GM23248 (cell line): ENCODE data around the gene MN1. TPM values are rescaled to one million over a fixed set of nuclear protein-coding genes. Genes with fewer than 3 reads are reported as not detected.

ENCODE experiments used
- DNase-seq: peaks from one replicate; pipeline ENCODE4 v3.0.0-alpha.2; 2015
- H2AFZ ChIP-seq: fragments of 200-600 bp; sonication (generic); 2 replicates; pipeline ENCODE4 v1.6.1; 2016; ENCODE audit warnings: antibody characterized with exemption
- H3F3A ChIP-seq: fragments of 200-600 bp; sonication (generic); 2 replicates; pipeline ENCODE4 v1.6.1; 2016; ENCODE audit warnings: mild to moderate bottlenecking, antibody characterized with exemption, mixed run types; ENCODE audit not compliant: insufficient read depth
- H3K27ac ChIP-seq: fragments of 200-600 bp; sonication (generic); 2 replicates; pipeline ENCODE4 v1.5.1; 2016; ENCODE audit warnings: mild to moderate bottlenecking
- H3K27me3 ChIP-seq: fragments of 200-600 bp; sonication (generic); replicated peaks from 2 replicates; pipeline ENCODE4 v1.6.1; 2016; ENCODE audit warnings: mild to moderate bottlenecking; ENCODE audit not compliant: insufficient read depth
- H3K36me3 ChIP-seq: fragments of 200-600 bp; sonication (generic); 2 replicates; pipeline ENCODE4 v1.6.1; 2016; ENCODE audit warnings: low read depth, mild to moderate bottlenecking
- H3K4me1 ChIP-seq: fragments of 200-600 bp; sonication (generic); 2 replicates; pipeline ENCODE4 v1.6.1; 2016; ENCODE audit warnings: mild to moderate bottlenecking; ENCODE audit not compliant: insufficient read depth
- H3K4me2 ChIP-seq: fragments of 200-600 bp; sonication (generic); one replicate; pipeline ENCODE4 v1.6.1; 2016; ENCODE audit warnings: mild to moderate bottlenecking; ENCODE audit not compliant: unreplicated experiment
- H3K4me3 ChIP-seq: fragments of 200-600 bp; sonication (generic); 2 replicates; pipeline ENCODE4 v1.5.1; 2016; ENCODE audit warnings: mild to moderate bottlenecking
- H3K79me2 ChIP-seq: fragments of 200-600 bp; sonication (generic); 2 replicates; pipeline ENCODE4 v1.6.1; 2016; ENCODE audit warnings: mild to moderate bottlenecking; ENCODE audit not compliant: insufficient read depth
- H3K9ac ChIP-seq: fragments of 200-600 bp; sonication (generic); 2 replicates; pipeline ENCODE4 v1.6.1; 2016; ENCODE audit warnings: mild to moderate bottlenecking
- H3K9me2 ChIP-seq: fragments of 200-600 bp; sonication (generic); 2 replicates; pipeline ENCODE4 v1.6.1; 2016; ENCODE audit warnings: mixed run types, mild to moderate bottlenecking, moderate library complexity; ENCODE audit not compliant: insufficient read depth
- H3K9me3 ChIP-seq: fragments of 200-600 bp; sonication (generic); one replicate; pipeline ENCODE4 v1.6.1; 2017; ENCODE audit warnings: low read depth
- H4K20me1 ChIP-seq: fragments of 200-600 bp; sonication (generic); 2 replicates; pipeline ENCODE4 v1.6.0; 2016; ENCODE audit not compliant: insufficient read depth
- EZH2 ChIP-seq: fragments of 200-600 bp; sonication (generic); IDR thresholded peaks from 2 replicates; pipeline ENCODE4 v1.6.1; 2018; ENCODE audit warnings: antibody characterized with exemption, mild to moderate bottlenecking; ENCODE audit not compliant: insufficient read depth, poor library complexity, severe bottlenecking
- EZH2phosphoT487 ChIP-seq: fragments of 200-600 bp; sonication (generic); IDR thresholded peaks from 2 replicates; pipeline ENCODE4 v1.6.1; 2018; ENCODE audit warnings: antibody characterized with exemption, moderate library complexity, mild to moderate bottlenecking, low read depth; ENCODE audit not compliant: insufficient read depth
- WGBS, 2 experiments: methylation state at CpG; one replicate each; pipeline ENCODE4 v1.1.6; 2015 to 2017; ENCODE audit warnings: low lambda C conversion rate in 2 of 2, low coverage in 1 of 2; ENCODE audit errors: missing lambda C conversion rate in 2 of 2; 5-methylcytosine and 5-hydroxymethylcytosine counted together
- in situ Hi-C: fragments of 300-500 bp; cut with MboI; formaldehyde crosslinking; loops from 2 replicates; pipeline ENCODE4 v1.15.0; 2020
- polyA plus RNA-seq: library from polyadenylated mRNA; unstranded; fragments of >200 nt; fragmentation: Nextera tagmentation; extraction: Ambion mirVana; gene quantifications from 2 replicates; pipeline ENCODE4 v1.2.1, GENCODE V29; 2016
- total RNA-seq: library from RNA; depleted of rRNA; stranded (reverse); fragments of >200 nt; shearing (Covaris generic); gene quantifications from 2 replicates; pipeline ENCODE4 v1.2.3, GENCODE V29; 2014

Gene MN1
- total and polyA plus RNA-seq, 2 experiments from 2014 or later, result 4.2 to 24.8 TPM

DNA sequence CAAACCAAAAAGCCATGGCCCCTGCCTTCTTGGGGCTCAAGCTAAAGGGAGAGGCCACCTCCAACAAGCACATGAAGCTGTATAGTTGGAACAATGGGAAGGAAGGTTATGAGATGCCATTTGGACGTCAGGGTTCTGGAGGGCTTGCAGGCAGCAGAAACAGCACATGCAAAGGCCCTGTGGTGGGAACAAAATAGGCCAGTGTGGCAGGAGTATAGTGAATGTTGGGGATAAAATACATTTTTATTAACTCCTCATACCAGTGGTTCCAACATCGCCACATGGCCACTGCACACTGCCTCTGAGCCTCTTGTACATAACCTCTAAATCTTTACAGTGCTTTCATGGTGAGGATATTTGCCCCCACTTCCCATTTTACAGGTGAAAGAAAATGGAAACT lies 32.2 kb upstream of the MN1 start:
- 98 to 100% methylated on average over 2 of the region's 2 CpGs for WGBS, 2 experiments

DNA sequence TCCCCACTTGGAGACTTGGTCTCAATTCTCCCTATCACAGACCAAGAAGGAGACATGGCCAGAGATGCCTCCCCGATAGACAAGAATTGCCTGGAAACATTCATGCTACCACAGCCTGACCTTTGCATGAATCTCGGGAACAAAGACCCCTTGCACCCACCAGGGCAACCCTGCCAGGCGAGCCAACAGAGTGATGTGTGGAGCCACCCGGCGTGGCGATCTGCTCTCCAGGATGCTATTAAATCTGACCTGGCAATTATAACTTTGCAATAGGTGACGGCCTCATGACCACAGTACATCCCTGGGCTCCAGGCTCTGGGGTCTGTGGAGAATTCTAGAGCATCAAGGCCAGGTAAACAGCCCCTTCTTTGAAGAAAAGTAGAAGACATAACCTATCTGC lies 31.1 kb upstream of the MN1 start:
- peaks cover 5% of the 10 kb centered on the region; the same call in 1 of the 2 replicates for H3F3A ChIP-seq
- no peaks in the 10 kb centered on the region for H4K20me1 ChIP-seq
- H3K36me3 ChIP-seq, result no peaks in the 10 kb centered on the region
- 91 to 93% methylated on average over 6 of the region's 7 CpGs for WGBS, 2 experiments
- H3K9me2 ChIP-seq, result no peaks in the 10 kb centered on the region
- in situ Hi-C loops, result no loop called here
- H3K79me2 ChIP-seq, result no peaks in the 10 kb centered on the region
- H3K27ac ChIP-seq, result no peak overlapping the region
- no peak overlapping the region for H3K4me2 ChIP-seq
- H2AFZ ChIP-seq, result no peak overlapping the region
- DNase-seq, result no peak
- H3K4me3 ChIP-seq, result no peak overlapping the region
- H3K4me1 ChIP-seq, result peaks cover 10% of the 10 kb centered on the region
- no peaks in the 10 kb centered on the region for H3K9me3 ChIP-seq
- H3K9ac ChIP-seq, result no peak overlapping the region
- TF ChIP-seq EZH2phosphoT487, result no peak
- TF ChIP-seq EZH2, result no peak
- no peaks in the 10 kb centered on the region for H3K27me3 ChIP-seq

More for the DNA sequence above, 32.2 kb upstream of the MN1 start:
- TF ChIP-seq EZH2phosphoT487 (no peak), EZH2 (no peak)
- Histone ChIP-seq H3K36me3 (no peaks in the 10 kb centered on the region), H3K4me2 (no peak overlapping the region), H3K9ac (no peak overlapping the region), H3K4me3 (no peak overlapping the region), H3F3A (peaks cover 5% of the 10 kb centered on the region; the same call in 1 of the 2 replicates), H3K9me2 (no peaks in the 10 kb centered on the region), H2AFZ (no peak overlapping the region), H3K27me3 (no peaks in the 10 kb centered on the region), H3K4me1 (peaks cover 10% of the 10 kb centered on the region), H3K79me2 (no peaks in the 10 kb centered on the region), H4K20me1 (no peaks in the 10 kb centered on the region), H3K27ac (no peak overlapping the region), H3K9me3 (no peaks in the 10 kb centered on the region)
- in situ Hi-C loops, result no loop called here
- no peak for DNase-seq

DNA sequence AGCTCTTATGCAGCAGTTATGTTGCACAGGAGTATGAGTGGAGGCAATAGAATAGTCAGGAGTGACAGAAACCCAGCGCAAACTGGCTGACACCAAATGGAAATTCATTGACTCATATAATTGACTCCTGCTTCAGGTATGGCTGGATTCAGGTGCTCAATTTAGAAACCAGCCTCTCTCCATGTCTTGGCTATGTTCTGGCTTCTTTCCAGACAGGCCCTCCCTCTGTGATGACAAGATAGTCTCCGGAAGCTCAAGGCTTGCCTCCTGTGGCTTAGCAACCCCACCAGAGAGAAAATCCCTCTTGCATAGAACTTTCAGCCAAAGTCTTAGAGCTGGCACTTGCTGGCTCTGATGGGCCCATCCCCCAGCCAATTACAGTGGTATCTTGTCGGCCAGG lies 28.1 kb upstream of the MN1 start:
- Histone ChIP-seq H3K27ac (no peak overlapping the region), H2AFZ (no peak overlapping the region), H3K9ac (no peak overlapping the region), H3K27me3 (no peaks in the 10 kb centered on the region), H3F3A (no peaks in the 10 kb centered on the region), H3K79me2 (no peaks in the 10 kb centered on the region), H3K9me3 (no peaks in the 10 kb centered on the region), H3K36me3 (no peaks in the 10 kb centered on the region), H3K4me2 (no peak overlapping the region), H3K9me2 (no peaks in the 10 kb centered on the region), H3K4me1 (no peaks in the 10 kb centered on the region), H4K20me1 (no peaks in the 10 kb centered on the region), H3K4me3 (no peak overlapping the region)
- no peak for TF ChIP-seq EZH2
- TF ChIP-seq EZH2phosphoT487, result no peak
- no peak for DNase-seq
- WGBS, 2 experiments, result 87 to 90% methylated on average over 3 of the region's 3 CpGs
- in situ Hi-C loops, result no loop called here

DNA sequence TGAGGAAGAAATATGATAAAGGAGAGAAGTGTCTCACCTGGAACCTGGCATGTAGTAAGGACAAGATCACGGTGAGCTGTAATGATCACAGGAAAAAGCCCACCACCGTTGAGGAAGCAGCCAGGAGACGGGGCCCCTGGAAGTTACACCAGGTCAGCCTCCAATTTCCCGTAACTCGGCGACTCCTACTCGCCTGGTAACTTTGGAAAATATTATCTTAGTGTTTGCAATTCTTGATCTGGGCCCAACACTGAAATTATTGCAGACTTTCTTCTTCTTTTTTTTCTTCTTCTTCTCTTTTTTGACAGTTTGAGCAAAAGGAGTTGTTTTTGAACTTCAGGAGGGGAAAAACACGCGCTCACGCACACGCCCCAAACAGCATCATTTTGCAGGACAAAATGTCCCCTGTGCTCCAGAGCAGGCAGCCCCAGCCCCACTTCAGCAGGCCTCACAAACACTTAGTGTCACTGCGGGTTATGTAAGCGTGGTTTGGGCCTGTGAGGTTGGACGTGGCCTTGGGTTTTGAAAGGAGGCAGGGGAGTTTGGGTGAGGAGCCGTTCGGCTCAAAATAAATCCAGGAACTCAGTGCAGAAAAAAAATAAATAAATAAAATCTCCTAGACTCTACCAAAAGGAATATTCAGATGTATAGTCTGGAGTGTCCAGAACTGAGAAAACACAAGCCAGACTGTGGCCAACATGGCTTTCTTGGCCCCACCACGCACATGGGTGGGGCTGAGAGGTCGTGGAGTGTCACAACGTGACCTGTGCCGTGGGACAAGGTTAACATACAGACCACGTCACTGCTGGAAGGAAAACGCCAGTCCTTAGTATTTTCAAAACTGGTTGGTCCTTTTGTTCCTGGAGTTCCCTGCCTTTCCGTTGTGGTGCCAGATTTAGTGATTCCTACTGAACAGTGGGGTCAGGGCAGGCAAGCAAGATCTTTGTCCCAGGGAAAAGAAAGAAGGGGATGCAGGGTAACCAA lies 26.3 kb upstream of the MN1 start:
- DNase-seq, result no peak
- 64 to 67% methylated on average over 23 of the region's 23 CpGs for WGBS, 2 experiments

More for the DNA sequence above, 26.3 kb upstream of the MN1 start:
- Histone ChIP-seq H2AFZ (no peak overlapping the region), H3K27me3 (no peaks in the 10 kb centered on the region), H3K9me3 (no peaks in the 10 kb centered on the region), H3K9ac (no peak overlapping the region), H4K20me1 (no peaks in the 10 kb centered on the region), H3F3A (no peaks in the 10 kb centered on the region), H3K9me2 (no peaks in the 10 kb centered on the region), H3K4me2 (no peak overlapping the region), H3K36me3 (no peaks in the 10 kb centered on the region), H3K79me2 (no peaks in the 10 kb centered on the region), H3K4me1 (no peaks in the 10 kb centered on the region), H3K4me3 (no peak overlapping the region), H3K27ac (no peak overlapping the region)
- no peak for TF ChIP-seq EZH2phosphoT487
- TF ChIP-seq EZH2, result no peak
- in situ Hi-C loops, result no loop called here
